ENCODE measurements around the gene ASPHD2. TPM values are rescaled to one million over a fixed set of nuclear protein-coding genes. Genes with fewer than 3 reads are reported as not detected.

ASPHD2 gene
- total RNA-seq, 1 experiment from 2014 or later: 7.1 TPM

DNA sequence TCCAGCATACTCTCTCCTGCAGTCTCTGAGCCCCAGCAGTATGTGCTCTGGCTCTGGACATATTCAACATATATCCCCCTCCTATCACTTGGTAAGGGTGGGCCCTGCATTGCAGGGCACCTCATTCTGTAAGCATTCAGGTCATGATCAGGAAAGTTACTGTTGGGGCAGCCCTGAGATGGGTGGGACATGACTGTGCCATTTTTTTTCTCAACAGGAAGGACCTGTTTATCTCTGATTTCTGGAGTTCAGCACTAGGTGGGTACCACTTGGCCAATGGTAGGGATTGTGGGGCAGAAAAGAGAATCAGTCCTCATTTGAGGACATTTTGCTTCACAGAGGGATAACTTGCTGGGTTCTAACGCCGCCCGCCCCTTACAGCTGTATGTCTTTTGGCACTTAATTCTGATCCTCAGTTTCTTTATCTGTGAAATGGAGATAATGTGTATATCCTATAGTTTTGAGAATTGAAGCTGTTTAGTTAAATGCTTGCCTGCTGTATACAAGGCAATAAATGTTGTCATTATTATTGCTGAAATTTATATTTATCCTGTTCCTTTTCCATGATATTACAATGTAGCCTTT is 56.8 kb downstream of the ASPHD2 start:
- peaks cover 3% of the 10 kb centered on the region; the same call in 1 of the 2 replicates for H3K79me2 ChIP-seq (ENCODE audit: insufficient read depth, low read length)
- no peak overlapping the region for H2AFZ ChIP-seq (ENCODE audit: low read length)
- Mint-ChIP-seq H3K9me3 (no peaks in the 10 kb centered on the region; a peak in 1 of 5 replicates), H3K4me1 (peaks cover 29 to 34% of the 10 kb centered on the region in 2 experiments), H3K27ac (no peak overlapping the region), H3K36me3 (ENCODE audit: insufficient read depth in 1 of 3, low read depth in 3 of 3) (peaks cover 11 to 43% (median 34%) of the 10 kb centered on the region in 3 experiments; a peak in 5 of 7 replicates), H3K27me3 (ENCODE audit: low read depth) (no peaks in the 10 kb centered on the region), H3K4me3 (peak overlapping the region in 1 of 2 experiments; percentile 96; a peak in 1 of 5 replicates)
- no peak overlapping the region for H2AK5ac ChIP-seq (ENCODE audit: insufficient read length, low read length)
- no peak overlapping the region for H2BK15ac ChIP-seq (ENCODE audit: low read depth, low read length)
- H3K4me2 ChIP-seq (ENCODE audit: insufficient read depth, insufficient read length, low read length): no peak overlapping the region
- no peak overlapping the region for H4K91ac ChIP-seq (ENCODE audit: insufficient read length, low read depth, low read length)
- no peak overlapping the region for H3K9ac ChIP-seq (ENCODE audit: extremely low read depth, insufficient read length, low read length)
- H3K23ac ChIP-seq (ENCODE audit: insufficient read length, low read depth, low read length): no peak overlapping the region
- H3K23me2 ChIP-seq (ENCODE audit: insufficient read length, low read depth, low read length, poor library complexity, severe bottlenecking): no peaks in the 10 kb centered on the region
- H3K14ac ChIP-seq (ENCODE audit: insufficient read depth, low read length): no peak overlapping the region
- DNase-seq: no peak
- H2BK12ac ChIP-seq (ENCODE audit: insufficient read length, low read depth, low read length): no peak overlapping the region
- H3K9me3 ChIP-seq (ENCODE audit: control insufficient read depth, low read depth, low read length): no peaks in the 10 kb centered on the region
- no peak overlapping the region for H3K4ac ChIP-seq (ENCODE audit: low read depth, low read length)
- H3K56ac ChIP-seq (ENCODE audit: insufficient read length, low read depth, low read length): no peak overlapping the region
- no peak overlapping the region for H2BK5ac ChIP-seq (ENCODE audit: insufficient read length, low read length)
- H4K5ac ChIP-seq (ENCODE audit: insufficient read length, low read depth, low read length): no peak overlapping the region
- no peaks in the 10 kb centered on the region; the same call in 1 of the 2 replicates for H3K4me1 ChIP-seq (ENCODE audit: insufficient read depth, low read length)
- H4K20me1 ChIP-seq (ENCODE audit: control insufficient read depth, insufficient read depth, insufficient read length): no peaks in the 10 kb centered on the region
- H3K27me3 ChIP-seq (ENCODE audit: insufficient read depth, low read length): no peaks in the 10 kb centered on the region
- H2BK20ac ChIP-seq (ENCODE audit: low read depth, low read length, poor library complexity, severe bottlenecking): no peak overlapping the region
- no peak overlapping the region for H3T11ph ChIP-seq (ENCODE audit: low read length)
- H4K8ac ChIP-seq (replicated peaks; ENCODE audit: insufficient read length, low read depth, low read length): no peak overlapping the region
- no peak overlapping the region for H3K18ac ChIP-seq (ENCODE audit: insufficient read length, low read depth, low read length)
- no peak overlapping the region for H2BK120ac ChIP-seq (ENCODE audit: low read depth, low read length, poor library complexity, severe bottlenecking)
- H3K79me1 ChIP-seq (ENCODE audit: insufficient read depth, low read depth, low read length, poor library complexity, severe bottlenecking): peaks cover 4% of the 10 kb centered on the region
- TF ChIP-seq, protein P1, sequence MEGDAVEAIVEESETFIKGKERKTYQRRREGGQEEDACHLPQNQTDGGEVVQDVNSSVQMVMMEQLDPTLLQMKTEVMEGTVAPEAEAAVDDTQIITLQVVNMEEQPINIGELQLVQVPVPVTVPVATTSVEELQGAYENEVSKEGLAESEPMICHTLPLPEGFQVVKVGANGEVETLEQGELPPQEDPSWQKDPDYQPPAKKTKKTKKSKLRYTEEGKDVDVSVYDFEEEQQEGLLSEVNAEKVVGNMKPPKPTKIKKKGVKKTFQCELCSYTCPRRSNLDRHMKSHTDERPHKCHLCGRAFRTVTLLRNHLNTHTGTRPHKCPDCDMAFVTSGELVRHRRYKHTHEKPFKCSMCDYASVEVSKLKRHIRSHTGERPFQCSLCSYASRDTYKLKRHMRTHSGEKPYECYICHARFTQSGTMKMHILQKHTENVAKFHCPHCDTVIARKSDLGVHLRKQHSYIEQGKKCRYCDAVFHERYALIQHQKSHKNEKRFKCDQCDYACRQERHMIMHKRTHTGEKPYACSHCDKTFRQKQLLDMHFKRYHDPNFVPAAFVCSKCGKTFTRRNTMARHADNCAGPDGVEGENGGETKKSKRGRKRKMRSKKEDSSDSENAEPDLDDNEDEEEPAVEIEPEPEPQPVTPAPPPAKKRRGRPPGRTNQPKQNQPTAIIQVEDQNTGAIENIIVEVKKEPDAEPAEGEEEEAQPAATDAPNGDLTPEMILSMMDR (conservative IDR thresholded peaks at IDR 0.05): no peak
- no CpG with 5 or more reads among the region's 3 CpGs for WGBS (ENCODE audit: extremely low coverage, insufficient read length, low lambda C conversion rate)
- H3K27ac ChIP-seq (ENCODE audit: insufficient read length, low read depth, low read length): no peak overlapping the region
